BLaER1 (cell line): ENCODE measurements around the gene PPP5C.
A peak's percentile ranks its signal among the peaks of the same experiment; 100 is the strongest.

Experiments used
- H3K27ac ChIP-seq: shearing (Covaris generic); formaldehyde crosslinking; 2 replicates; pipeline ENCODE4 v1.8.1; 2022
- H3K27me3 ChIP-seq: shearing (Covaris generic); formaldehyde crosslinking; 2 replicates; pipeline ENCODE4 v1.8.1; 2022
- H3K36me3 ChIP-seq: shearing (Covaris generic); formaldehyde crosslinking; 2 replicates; pipeline ENCODE4 v1.8.1; 2022
- H3K4me1 ChIP-seq: shearing (Covaris generic); formaldehyde crosslinking; 2 replicates; pipeline ENCODE4 v1.8.1; 2022
- H3K4me2 ChIP-seq: shearing (Covaris generic); formaldehyde crosslinking; 2 replicates; pipeline ENCODE4 v1.8.1; 2022
- H3K4me3 ChIP-seq: shearing (Covaris generic); formaldehyde crosslinking; 2 replicates; pipeline ENCODE4 v1.8.1; 2022
- H3K9ac ChIP-seq: shearing (Covaris generic); formaldehyde crosslinking; 2 replicates; pipeline ENCODE4 v1.8.1; 2022
- H3K9me3 ChIP-seq: shearing (Covaris generic); formaldehyde crosslinking; 2 replicates; pipeline ENCODE4 v1.8.1; 2022
- H4K20me1 ChIP-seq: shearing (Covaris generic); formaldehyde crosslinking; 2 replicates; pipeline ENCODE4 v1.8.1; 2022
- Cebpa-rat ChIP-seq: shearing (Covaris generic); IDR thresholded peaks from 2 replicates; pipeline ENCODE4 v1.8.1; 2022

The PPP5C gene, protein sequence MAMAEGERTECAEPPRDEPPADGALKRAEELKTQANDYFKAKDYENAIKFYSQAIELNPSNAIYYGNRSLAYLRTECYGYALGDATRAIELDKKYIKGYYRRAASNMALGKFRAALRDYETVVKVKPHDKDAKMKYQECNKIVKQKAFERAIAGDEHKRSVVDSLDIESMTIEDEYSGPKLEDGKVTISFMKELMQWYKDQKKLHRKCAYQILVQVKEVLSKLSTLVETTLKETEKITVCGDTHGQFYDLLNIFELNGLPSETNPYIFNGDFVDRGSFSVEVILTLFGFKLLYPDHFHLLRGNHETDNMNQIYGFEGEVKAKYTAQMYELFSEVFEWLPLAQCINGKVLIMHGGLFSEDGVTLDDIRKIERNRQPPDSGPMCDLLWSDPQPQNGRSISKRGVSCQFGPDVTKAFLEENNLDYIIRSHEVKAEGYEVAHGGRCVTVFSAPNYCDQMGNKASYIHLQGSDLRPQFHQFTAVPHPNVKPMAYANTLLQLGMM

DNA sequence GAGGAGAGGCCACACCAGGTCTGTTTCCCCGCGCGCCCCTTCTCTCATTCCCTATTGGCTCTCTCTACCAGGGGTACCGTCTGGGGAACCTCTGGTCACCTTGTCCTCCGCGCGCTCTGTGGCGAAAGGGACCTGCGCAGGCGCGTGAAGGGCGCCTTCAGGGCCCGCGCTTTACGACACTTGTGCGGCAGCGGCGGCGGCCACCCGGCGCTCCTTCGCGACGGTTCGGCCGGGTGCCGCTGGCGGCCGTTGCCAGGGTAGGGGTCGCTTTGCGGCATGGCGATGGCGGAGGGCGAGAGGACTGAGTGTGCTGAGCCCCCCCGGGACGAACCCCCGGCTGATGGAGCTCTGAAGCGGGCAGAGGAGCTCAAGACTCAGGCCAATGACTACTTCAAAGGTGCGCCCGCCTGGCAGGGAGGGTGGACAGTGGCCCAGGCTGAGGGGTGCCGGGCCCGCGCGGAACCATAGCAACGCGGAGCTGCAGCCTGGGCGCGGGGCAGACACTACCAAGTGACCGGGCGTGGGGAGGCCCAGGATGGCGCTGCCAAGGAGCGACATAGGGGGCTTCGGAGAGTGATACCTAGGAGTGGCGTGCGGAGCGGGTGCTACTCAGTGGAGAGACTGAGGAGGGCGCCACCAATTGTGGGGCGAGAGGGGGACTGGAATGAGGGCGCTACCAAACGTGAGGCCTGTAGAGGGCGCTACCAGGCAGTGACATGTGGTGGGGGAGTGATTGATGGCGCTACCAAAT, at the start of gene PPP5C:
TSS of gene PPP5C (plus strand) at position 267 of the 751 bp plus-strand sequence. CDS start at position 277, 10 bp downstream.
- peak within 1 kb of the TSS; percentile 94 for H3K27ac ChIP-seq
- H3K36me3 ChIP-seq, result peaks cover 20% of the 10 kb centered on the region
- H3K4me1 ChIP-seq, result peaks cover 73% of the 10 kb centered on the region

GRCh38 chr19:46297700-46298478, 49.0 kb upstream of the PPP5C start:
- no peak overlapping the region for H3K27ac ChIP-seq
- no peak overlapping the region for H3K4me3 ChIP-seq
- no peaks in the 10 kb centered on the region for H3K36me3 ChIP-seq
- no peak overlapping the region for H3K9ac ChIP-seq
- no peaks in the 10 kb centered on the region for H3K27me3 ChIP-seq
- no peaks in the 10 kb centered on the region for H3K9me3 ChIP-seq
- no peaks in the 10 kb centered on the region for H4K20me1 ChIP-seq
- H3K4me2 ChIP-seq, result peak overlapping the region; percentile 68; the same call in 1 of the 2 replicates
- H3K4me1 ChIP-seq, result peaks cover 36% of the 10 kb centered on the region
- TF ChIP-seq Cebpa-rat, result no peak

More for the DNA sequence above, at the start of gene PPP5C:
- peak within 1 kb of the TSS; percentile 95 for H3K4me3 ChIP-seq
- H4K20me1 ChIP-seq, result peaks cover 26% of the 10 kb centered on the region
- H3K27me3 ChIP-seq, result no peaks in the 10 kb centered on the region
- TF ChIP-seq Cebpa-rat, result no peak
- peak within 1 kb of the TSS; percentile 92 for H3K4me2 ChIP-seq
- H3K9me3 ChIP-seq, result no peaks in the 10 kb centered on the region
- H3K9ac ChIP-seq, result peak within 1 kb of the TSS; percentile 92

- no peak overlapping the region for H3K9ac ChIP-seq
- peaks cover 33% of the 10 kb centered on the region for H3K4me1 ChIP-seq
- no peaks in the 10 kb centered on the region for H3K36me3 ChIP-seq
- H4K20me1 ChIP-seq, result no peaks in the 10 kb centered on the region
- no peaks in the 10 kb centered on the region for H3K27me3 ChIP-seq
- TF ChIP-seq Cebpa-rat, result no peak
- peak overlapping the region; percentile 22; the same call in 1 of the 2 replicates for H3K27ac ChIP-seq
- no peaks in the 10 kb centered on the region for H3K9me3 ChIP-seq
- peak overlapping the region; percentile 68 for H3K4me2 ChIP-seq
- no peak overlapping the region for H3K4me3 ChIP-seq
Observed at GRCh38 chr19:46298479-46299003, 48.3 kb upstream of the PPP5C start.

DNA sequence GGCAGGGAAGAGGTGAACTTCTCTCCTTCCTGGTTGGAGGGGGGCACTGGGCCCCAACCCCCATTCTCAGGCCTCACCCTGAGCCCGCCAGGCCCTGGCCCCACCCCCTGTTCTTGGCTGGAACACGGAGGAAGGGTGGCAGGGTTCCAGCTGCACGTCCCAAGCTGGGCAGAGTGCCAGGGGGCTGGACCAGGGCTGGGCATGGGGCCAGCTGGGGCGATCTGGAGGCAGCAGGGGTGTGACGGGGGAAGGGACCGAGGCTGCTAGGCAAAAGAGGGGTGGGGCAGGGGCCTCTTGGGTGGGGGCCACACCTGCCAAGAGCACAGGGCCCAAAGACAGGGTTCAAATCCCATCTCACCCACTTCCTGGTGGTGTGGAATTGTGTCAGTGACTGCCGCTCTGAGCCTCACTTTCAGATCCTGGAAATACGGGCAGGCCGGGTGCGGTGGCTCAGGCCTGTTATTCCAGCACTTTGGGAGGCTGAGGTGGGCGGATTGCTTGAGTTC, 47.8 kb upstream of the PPP5C start:
- Histone ChIP-seq H3K4me2 (peak overlapping the region; percentile 68), H3K9ac (no peak overlapping the region), H3K36me3 (no peaks in the 10 kb centered on the region), H3K9me3 (0 out of 2 replicates have a peak, but pooled peaks cover 4% of the 10 kb centered on the region), H3K27me3 (no peaks in the 10 kb centered on the region), H3K27ac (peak overlapping the region; percentile 22; the same call in 1 of the 2 replicates), H3K4me1 (peaks cover 33% of the 10 kb centered on the region), H4K20me1 (no peaks in the 10 kb centered on the region), H3K4me3 (no peak overlapping the region)
- no peak for TF ChIP-seq Cebpa-rat

DNA sequence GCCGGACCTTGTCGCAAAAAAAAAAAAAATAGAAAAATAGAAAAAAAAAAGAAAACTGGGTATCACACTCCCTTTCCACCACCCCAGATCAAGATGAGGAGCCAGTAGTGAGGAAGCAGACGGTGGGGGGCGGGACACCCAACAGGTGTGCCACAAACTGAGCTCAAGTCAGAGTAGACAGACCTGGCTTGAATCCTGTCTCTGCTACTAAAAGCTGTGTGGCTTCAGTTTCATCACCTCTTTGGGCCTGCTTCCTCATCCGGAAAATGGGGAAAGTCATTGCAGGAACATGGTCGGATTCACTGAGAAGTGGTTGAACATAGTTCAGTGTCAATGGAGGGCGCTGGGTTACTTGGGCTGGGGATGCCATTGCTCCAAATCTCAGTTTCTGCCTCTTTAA, 47.2 kb upstream of the PPP5C start:
- Histone ChIP-seq H3K4me2 (no peak overlapping the region), H3K36me3 (no peaks in the 10 kb centered on the region), H3K27ac (no peak overlapping the region), H3K9ac (no peak overlapping the region), H4K20me1 (no peaks in the 10 kb centered on the region), H3K4me1 (peaks cover 33% of the 10 kb centered on the region), H3K27me3 (no peaks in the 10 kb centered on the region), H3K4me3 (no peak overlapping the region), H3K9me3 (0 out of 2 replicates have a peak, but pooled peaks cover 10% of the 10 kb centered on the region)
- TF ChIP-seq Cebpa-rat, result no peak

DNA sequence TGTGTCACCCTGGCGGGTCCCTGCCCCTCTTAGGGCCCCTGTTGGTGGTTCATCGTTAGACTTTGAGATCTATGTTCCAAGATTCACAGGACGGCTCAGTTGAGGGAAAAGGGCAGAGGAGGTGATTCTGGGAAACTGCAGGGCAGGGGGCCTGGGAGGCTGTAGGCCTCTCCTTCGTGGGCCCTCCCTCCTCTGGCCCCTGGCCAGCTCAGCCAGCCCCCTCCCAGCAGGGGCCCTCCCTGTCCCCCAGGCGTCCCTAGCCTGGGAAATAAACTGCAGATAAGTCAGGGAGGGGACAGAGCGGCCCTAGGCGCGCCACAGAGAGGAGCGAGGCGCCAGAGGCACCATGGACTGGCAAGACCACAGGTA, 43.6 kb upstream of the PPP5C start:
- no peak overlapping the region for H3K4me2 ChIP-seq
- H3K9ac ChIP-seq, result no peak overlapping the region
- no peak overlapping the region for H3K27ac ChIP-seq
- no peaks in the 10 kb centered on the region for H3K36me3 ChIP-seq
- H3K9me3 ChIP-seq, result peaks cover 22% of the 10 kb centered on the region
- H3K4me1 ChIP-seq, result peaks cover 31% of the 10 kb centered on the region
- no peak for TF ChIP-seq Cebpa-rat
- no peaks in the 10 kb centered on the region for H3K27me3 ChIP-seq
- H3K4me3 ChIP-seq, result no peak overlapping the region
- no peaks in the 10 kb centered on the region for H4K20me1 ChIP-seq

DNA sequence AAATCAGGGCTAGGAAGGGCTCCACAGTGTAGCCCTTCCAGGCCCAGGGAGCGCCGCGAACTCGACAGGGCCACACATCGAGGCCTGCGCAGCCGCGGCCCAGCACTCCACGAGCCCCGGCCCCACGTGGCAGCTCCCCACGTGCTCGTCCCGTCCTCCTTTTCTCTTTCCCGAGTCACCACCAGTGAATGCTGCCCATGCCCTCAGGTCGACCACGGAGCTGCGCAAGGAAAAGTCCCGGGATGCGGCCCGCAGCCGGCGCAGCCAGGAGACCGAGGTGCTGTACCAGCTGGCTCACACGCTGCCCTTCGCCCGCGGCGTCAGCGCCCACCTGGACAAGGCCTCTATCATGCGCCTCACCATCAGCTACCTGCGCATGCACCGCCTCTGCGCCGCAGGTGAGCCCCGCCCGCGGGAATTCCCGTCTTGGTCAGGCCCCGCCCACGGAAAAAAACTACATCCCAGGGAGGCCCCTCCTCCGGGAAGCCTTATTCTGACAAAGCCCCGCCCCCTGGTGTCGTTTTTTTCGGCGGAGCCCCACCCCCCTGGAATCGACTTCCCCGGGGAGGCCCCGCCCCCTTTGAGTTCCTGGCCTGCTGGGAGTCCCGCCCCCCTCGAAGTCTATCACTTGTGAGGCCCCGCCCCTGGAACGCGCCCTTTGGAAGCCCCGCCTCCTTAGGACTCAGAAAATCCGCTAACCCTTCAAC, 43.0 kb upstream of the PPP5C start:
- Histone ChIP-seq H3K9me3 (peaks cover 22% of the 10 kb centered on the region), H3K27me3 (no peaks in the 10 kb centered on the region), H3K4me1 (peaks cover 26% of the 10 kb centered on the region), H4K20me1 (no peaks in the 10 kb centered on the region), H3K36me3 (no peaks in the 10 kb centered on the region), H3K4me3 (no peak overlapping the region), H3K4me2 (no peak overlapping the region), H3K9ac (no peak overlapping the region), H3K27ac (no peak overlapping the region)
- TF ChIP-seq Cebpa-rat, result no peak

GRCh38 chr19:46306501-46306900, 40.4 kb upstream of the PPP5C start:
- H3K4me2 ChIP-seq, result no peak overlapping the region
- no peak overlapping the region for H3K27ac ChIP-seq
- peaks cover under 1% of the 10 kb centered on the region for H3K4me1 ChIP-seq
- H3K9ac ChIP-seq, result no peak overlapping the region
- no peak overlapping the region for H3K4me3 ChIP-seq
- TF ChIP-seq Cebpa-rat, result no peak
- no peaks in the 10 kb centered on the region for H4K20me1 ChIP-seq
- peaks cover 22% of the 10 kb centered on the region for H3K9me3 ChIP-seq
- H3K27me3 ChIP-seq, result no peaks in the 10 kb centered on the region
- no peaks in the 10 kb centered on the region for H3K36me3 ChIP-seq
